Ascending aorta (tissue), 2 donors: Measurements from ENCODE around the gene KPNB1. TPM values are rescaled to one million over a fixed set of nuclear protein-coding genes. Genes with fewer than 3 reads are reported as not detected.

Source experiments
- DNase-seq, 2 donors: peaks; one replicate each; pipeline ENCODE4 v3.0.0-alpha.2; 2019; ENCODE audit warnings: low spot score in 2 of 2
- H3K27ac ChIP-seq, 2 donors: fragments of 200-600 bp; sonication (generic); one replicate each; pipeline ENCODE4 v1.5.1; 2016 to 2017; ENCODE audit warnings: mild to moderate bottlenecking in 1 of 2
- H3K27me3 ChIP-seq: fragments of 200-600 bp; sonication (generic); one replicate; pipeline ENCODE4 v1.5.1; 2017
- H3K36me3 ChIP-seq, 2 donors: fragments of 200-600 bp; sonication (generic); one replicate each; pipeline ENCODE4 v1.5.1; 2016
- H3K4me1 ChIP-seq, 2 donors: fragments of 200-600 bp; sonication (generic); one replicate each; pipeline ENCODE4 v1.5.1; 2016 to 2017; ENCODE audit warnings: mild to moderate bottlenecking in 1 of 2
- H3K4me3 ChIP-seq, 2 donors: fragments of 200-600 bp; sonication (generic); one replicate each; pipeline ENCODE4 v1.5.1; 2016 to 2017; ENCODE audit warnings: mild to moderate bottlenecking in 1 of 2
- H3K9me3 ChIP-seq, 2 donors: fragments of 200-600 bp; sonication (generic); one replicate each; pipeline ENCODE4 v1.5.1; 2016
- intact Hi-C: fragments of 100-400 bp; cut with DNase I; formaldehyde crosslinking; loops from one replicate; pipeline ENCODE4 v1.15.1; 2023
- total RNA-seq: library from RNA; depleted of rRNA; stranded (reverse); fragments of >200 nt; gene quantifications from one replicate; pipeline ENCODE4 v1.1.0, GENCODE V29; 2016
- TF ChIP-seq, protein P1 (sequence below), 3 experiments: fragments of 200-600 bp in 2 of 3; fragments of 450-650 bp in 1 of 3; sonication (generic) in 2 of 3; IDR thresholded peaks; one replicate each; pipeline ENCODE4 v1.5.1; 2016 to 2019; ENCODE audit warnings: antibody characterized with exemption in 3 of 3, mild to moderate bottlenecking in 1 of 3, moderate library complexity in 1 of 3

The KPNB1 gene
- total RNA-seq, 1 donor from 2014 or later, result 261 TPM

DNA sequence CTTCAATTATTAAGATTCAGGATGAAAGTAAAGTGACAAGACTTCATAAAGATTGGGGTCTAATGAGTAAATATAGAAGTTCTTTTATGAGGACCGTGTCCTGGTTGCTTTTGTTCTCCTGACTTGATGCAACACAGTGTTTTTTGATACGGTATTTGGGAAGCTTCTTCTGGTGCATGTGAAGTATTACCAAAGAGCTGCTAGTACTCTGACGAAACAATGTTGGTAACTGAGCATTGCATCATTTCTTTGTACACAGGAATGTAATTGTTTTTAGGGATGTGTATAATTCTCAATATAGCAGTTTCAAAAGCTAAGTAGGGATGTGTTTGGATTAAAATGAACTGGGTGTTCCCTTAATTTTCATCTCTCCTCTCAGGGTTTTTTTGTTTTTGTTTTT is 15.9 kb downstream of the KPNB1 start:
- TF ChIP-seq, protein P1, sequence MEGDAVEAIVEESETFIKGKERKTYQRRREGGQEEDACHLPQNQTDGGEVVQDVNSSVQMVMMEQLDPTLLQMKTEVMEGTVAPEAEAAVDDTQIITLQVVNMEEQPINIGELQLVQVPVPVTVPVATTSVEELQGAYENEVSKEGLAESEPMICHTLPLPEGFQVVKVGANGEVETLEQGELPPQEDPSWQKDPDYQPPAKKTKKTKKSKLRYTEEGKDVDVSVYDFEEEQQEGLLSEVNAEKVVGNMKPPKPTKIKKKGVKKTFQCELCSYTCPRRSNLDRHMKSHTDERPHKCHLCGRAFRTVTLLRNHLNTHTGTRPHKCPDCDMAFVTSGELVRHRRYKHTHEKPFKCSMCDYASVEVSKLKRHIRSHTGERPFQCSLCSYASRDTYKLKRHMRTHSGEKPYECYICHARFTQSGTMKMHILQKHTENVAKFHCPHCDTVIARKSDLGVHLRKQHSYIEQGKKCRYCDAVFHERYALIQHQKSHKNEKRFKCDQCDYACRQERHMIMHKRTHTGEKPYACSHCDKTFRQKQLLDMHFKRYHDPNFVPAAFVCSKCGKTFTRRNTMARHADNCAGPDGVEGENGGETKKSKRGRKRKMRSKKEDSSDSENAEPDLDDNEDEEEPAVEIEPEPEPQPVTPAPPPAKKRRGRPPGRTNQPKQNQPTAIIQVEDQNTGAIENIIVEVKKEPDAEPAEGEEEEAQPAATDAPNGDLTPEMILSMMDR (IDR thresholded peaks at IDR 0.05), result no peak
- Histone ChIP-seq H3K27me3 (no peaks in the 10 kb centered on the region), H3K36me3 (peaks cover 84% of the 10 kb centered on the region in 2 donors), H3K4me3 (no peak overlapping the region), H3K4me1 (no peaks in the 10 kb centered on the region), H3K9me3 (no peaks in the 10 kb centered on the region), H3K27ac (no peak overlapping the region)
- DNase-seq, result no peak
- intact Hi-C loops, result no loop called here

DNA sequence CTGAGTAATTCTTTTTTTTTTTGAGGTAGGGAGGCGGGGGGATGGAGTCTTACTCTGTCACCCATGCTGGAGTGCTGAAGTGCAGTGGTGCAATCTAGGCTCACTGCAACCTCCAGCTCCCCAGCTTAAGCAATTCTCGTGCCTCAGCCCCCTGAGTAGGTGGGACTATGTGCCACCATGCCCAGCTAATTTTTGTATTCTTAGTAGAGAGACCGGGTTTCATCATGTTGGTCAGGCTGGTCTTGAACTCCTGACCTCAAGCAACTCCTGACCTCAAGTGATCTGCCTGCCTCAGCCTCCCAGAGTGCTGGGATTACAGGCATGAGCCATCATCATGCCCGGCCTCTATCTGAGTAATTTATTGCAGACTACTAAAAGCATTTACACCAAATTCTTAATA is 19.4 kb downstream of the KPNB1 start:
- H3K36me3 ChIP-seq, result peaks cover 86 to 94% of the 10 kb centered on the region in 2 donors
- H3K4me1 ChIP-seq, result no peaks in the 10 kb centered on the region
- intact Hi-C loops, result no loop called here
- H3K4me3 ChIP-seq, result no peak overlapping the region
- no peaks in the 10 kb centered on the region for H3K27me3 ChIP-seq
- H3K9me3 ChIP-seq, result no peaks in the 10 kb centered on the region
- no peak overlapping the region for H3K27ac ChIP-seq
- DNase-seq, result no peak
- TF ChIP-seq, protein P1 (IDR thresholded peaks at IDR 0.05), result no peak

DNA sequence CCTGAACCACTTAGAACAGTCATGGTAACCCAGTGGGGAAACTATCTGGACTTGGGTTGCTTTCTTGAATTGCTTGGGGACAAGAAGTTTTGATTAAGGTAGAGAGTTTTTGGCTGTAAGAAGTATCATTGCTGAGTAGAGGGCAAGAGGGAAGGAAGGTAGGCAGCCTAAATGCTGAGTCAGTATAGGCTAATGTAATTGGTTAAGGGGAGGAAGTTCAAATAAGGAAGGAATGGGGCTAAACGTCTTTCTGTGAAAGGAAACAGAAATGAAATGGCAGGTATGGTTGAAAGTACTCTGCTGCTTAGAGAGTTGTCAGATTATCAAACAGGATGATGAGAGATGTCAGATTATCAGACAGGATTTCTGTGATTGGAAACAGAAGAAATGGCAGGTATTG is 20.3 kb downstream of the KPNB1 start:
- TF ChIP-seq, protein P1 (IDR thresholded peaks at IDR 0.05), result no peak
- Histone ChIP-seq H3K27ac (no peak overlapping the region), H3K27me3 (no peaks in the 10 kb centered on the region), H3K9me3 (no peaks in the 10 kb centered on the region), H3K4me1 (no peaks in the 10 kb centered on the region), H3K36me3 (peaks cover 92 to 96% of the 10 kb centered on the region in 2 donors), H3K4me3 (no peak overlapping the region)
- intact Hi-C loops, result no loop called here
- DNase-seq, result no peak

DNA sequence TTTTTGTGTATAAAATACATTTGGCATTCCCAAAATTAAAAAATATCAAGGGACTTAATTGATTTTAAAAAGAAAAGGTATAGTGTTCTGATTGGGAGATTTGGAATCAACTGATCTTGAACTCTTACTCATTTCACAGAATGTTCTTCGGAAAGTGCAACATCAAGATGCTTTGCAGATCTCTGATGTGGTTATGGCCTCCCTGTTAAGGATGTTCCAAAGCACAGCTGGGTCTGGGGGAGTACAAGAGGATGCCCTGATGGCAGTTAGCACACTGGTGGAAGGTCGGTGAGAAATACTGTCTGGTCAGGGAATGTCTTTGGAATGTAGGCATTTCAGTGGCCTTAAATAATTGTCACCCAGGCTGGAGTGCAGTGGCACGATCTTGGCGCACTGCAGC is 24.8 kb downstream of the KPNB1 start:
- H3K4me3 ChIP-seq, result no peak overlapping the region
- peaks cover 97 to 100% of the 10 kb centered on the region in 2 donors for H3K36me3 ChIP-seq
- H3K9me3 ChIP-seq, result no peaks in the 10 kb centered on the region
- intact Hi-C loops, result no loop called here
- no peak overlapping the region for H3K27ac ChIP-seq
- DNase-seq, result no peak
- TF ChIP-seq, protein P1 (IDR thresholded peaks at IDR 0.05), result no peak
- H3K27me3 ChIP-seq, result no peaks in the 10 kb centered on the region
- H3K4me1 ChIP-seq, result no peaks in the 10 kb centered on the region

DNA sequence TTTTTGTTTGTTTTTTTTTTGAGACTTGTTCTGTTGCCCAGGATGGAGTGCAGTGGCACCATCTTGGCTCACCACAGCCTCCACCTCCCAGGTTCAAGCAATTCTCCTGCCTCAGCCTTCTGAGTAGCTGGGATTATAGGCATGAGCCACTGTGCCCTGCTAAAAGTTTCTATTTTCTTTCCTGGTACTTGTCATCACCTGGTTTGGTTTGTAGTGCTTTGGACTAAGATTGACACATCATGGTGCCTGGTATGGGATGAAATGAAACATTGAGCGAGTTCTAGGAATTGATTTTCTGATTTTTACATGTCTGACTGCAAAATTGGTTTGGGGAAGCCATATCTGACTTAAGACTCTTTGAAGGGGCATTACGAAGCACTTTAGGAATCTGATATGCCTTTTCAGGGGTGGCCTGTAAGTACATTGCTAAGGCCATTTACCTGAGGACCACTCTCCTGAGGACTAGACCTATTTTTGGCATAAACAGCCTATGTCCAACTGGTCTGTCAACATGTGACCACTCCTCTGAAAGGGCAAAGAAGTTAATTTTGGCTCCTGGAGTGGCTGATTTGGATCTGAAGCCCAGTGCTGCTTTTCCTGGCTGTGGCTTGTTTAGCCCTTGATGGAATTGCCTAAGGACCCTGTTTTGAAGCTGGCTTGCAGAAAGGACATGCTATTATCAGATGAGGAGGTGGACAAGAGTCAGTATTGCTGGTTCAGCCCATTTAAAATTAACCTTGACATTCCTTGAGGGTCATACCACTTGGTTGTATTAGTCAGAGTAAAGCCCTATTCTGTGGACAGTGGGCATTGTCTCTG is 25.9 kb downstream of the KPNB1 start:
- Histone ChIP-seq H3K36me3 (peaks cover 96 to 100% of the 10 kb centered on the region in 2 donors), H3K4me1 (no peaks in the 10 kb centered on the region), H3K27ac (no peak overlapping the region), H3K4me3 (no peak overlapping the region), H3K9me3 (no peaks in the 10 kb centered on the region), H3K27me3 (no peaks in the 10 kb centered on the region)
- TF ChIP-seq, protein P1 (IDR thresholded peaks at IDR 0.05), result no peak
- intact Hi-C loops, result no loop called here
- no peak for DNase-seq
